PC-3 (cell line): ENCODE results near the gene ZAR1. TPM values are rescaled to one million over a fixed set of nuclear protein-coding genes. Genes with fewer than 3 reads are reported as not detected.

Source experiments
- ATAC-seq: fragments of 200-7000 bp; cut with Tn5 transposase; 2 replicates; pipeline ENCODE4 v1.9.1; 2020; ENCODE audit warnings: mild to moderate bottlenecking, moderate library complexity
- BruUV-seq: library from RNA; stranded (reverse); fragments of 400-500 nt; replicated peaks from 2 replicates; lab custom pipeline; 2021; lab: Mats Ljungman, UMichigan
- CTCF ChIA-PET: fragments of 300-600 bp; sonication (Branson Sonifier 250); formaldehyde crosslinking; loops from one replicate; lab custom pipeline; 2022; ENCODE audit warnings: antibody characterized with exemption; lab: Charles Lee
- POLR2A ChIA-PET: fragments of 300-600 bp; sonication (Branson Sonifier 250); formaldehyde crosslinking; loops from one replicate; lab custom pipeline; 2022; ENCODE audit warnings: antibody characterized with exemption; ENCODE audit not compliant: unreplicated experiment; lab: Charles Lee
- DNase-seq: peaks from one replicate; pipeline ENCODE4 v3.0.0-alpha.2; 2015
- H2AFZ ChIP-seq: fragments of 300-600 bp; sonication (generic); 2 replicates; pipeline ENCODE4 v1.6.0; 2016; ENCODE audit warnings: antibody characterized with exemption, low read length
- H3F3A ChIP-seq: fragments of 300-600 bp; sonication (generic); one replicate; pipeline ENCODE4 v1.6.0; 2017; ENCODE audit warnings: antibody characterized with exemption, low read length, control low read depth, mild to moderate bottlenecking; ENCODE audit not compliant: unreplicated experiment
- H3K27ac ChIP-seq: fragments of 300-600 bp; sonication (generic); 2 replicates; pipeline ENCODE4 v1.5.1; 2016; ENCODE audit warnings: mild to moderate bottlenecking, low read length
- H3K27me3 ChIP-seq: fragments of 300-600 bp; sonication (generic); 2 replicates; pipeline ENCODE4 v1.6.1; 2016; ENCODE audit warnings: low read length, mixed read lengths
- H3K36me3 ChIP-seq: fragments of 300-600 bp; sonication (generic); 2 replicates; pipeline ENCODE4 v1.6.1; 2016; ENCODE audit warnings: low read depth, mixed run types, low read length, mixed read lengths
- H3K4me1 ChIP-seq: fragments of 300-600 bp; sonication (generic); 2 replicates; pipeline ENCODE4 v1.5.1; 2016; ENCODE audit warnings: low read length; ENCODE audit not compliant: insufficient read depth
- H3K4me2 ChIP-seq: fragments of 300-600 bp; sonication (generic); 2 replicates; pipeline ENCODE4 v1.6.0; 2016; ENCODE audit warnings: low read length
- H3K4me3 ChIP-seq: fragments of 300-600 bp; sonication (generic); 2 replicates; pipeline ENCODE4 v1.5.1; 2016; ENCODE audit warnings: mild to moderate bottlenecking, low read length, mixed read lengths
- H3K79me2 ChIP-seq: fragments of 300-600 bp; sonication (generic); 2 replicates; pipeline ENCODE4 v1.6.1; 2017; ENCODE audit warnings: low read length, mixed read lengths
- H3K9ac ChIP-seq: fragments of 300-600 bp; sonication (generic); 2 replicates; pipeline ENCODE4 v1.6.0; 2016; ENCODE audit warnings: mild to moderate bottlenecking, low read length
- H3K9me2 ChIP-seq: fragments of 300-600 bp; sonication (generic); replicated peaks from 2 replicates; pipeline ENCODE4 v1.6.1; 2016; ENCODE audit warnings: mixed run types, low read length, mixed read lengths
- H3K9me3 ChIP-seq: fragments of 300-600 bp; sonication (generic); 2 replicates; pipeline ENCODE4 v1.6.1; 2016; ENCODE audit warnings: low read length, mixed read lengths
- H4K20me1 ChIP-seq: fragments of 300-600 bp; sonication (generic); 2 replicates; pipeline ENCODE4 v1.6.1; 2016; ENCODE audit warnings: low read length, mixed read lengths
- CTCF ChIP-seq: fragments of 300-600 bp; sonication (generic); conservative IDR thresholded peaks from 2 replicates; pipeline ENCODE4 v1.5.1; 2017; ENCODE audit warnings: antibody characterized with exemption, low read depth, mild to moderate bottlenecking, low read length
- EZH2 ChIP-seq: fragments of 300-600 bp; sonication (generic); IDR thresholded peaks from one replicate; pipeline ENCODE4 v1.6.1; 2017; ENCODE audit warnings: antibody characterized with exemption, mild to moderate bottlenecking, low read length; ENCODE audit not compliant: unreplicated experiment
- EZH2phosphoT487 ChIP-seq: fragments of 300-600 bp; sonication (generic); IDR thresholded peaks from 2 replicates; pipeline ENCODE4 v1.6.1; 2018; ENCODE audit warnings: mild to moderate bottlenecking, antibody characterized with exemption, low read length, borderline replicate concordance
- intact Hi-C: fragments of 100-400 bp; cut with micrococcal nuclease; formaldehyde crosslinking; loops from 2 replicates; pipeline ENCODE4 v1.9.0; 2023
- total RNA-seq: library from RNA; depleted of rRNA; stranded (reverse); fragments of >200 nt; gene quantifications from 2 replicates; pipeline ENCODE4 v1.2.3, GENCODE V29; 2014

ZAR1 gene
- total RNA-seq, 1 experiment from 2014 or later: not detected

GRCh38 chr4:48454591-48454990 lies 35.5 kb upstream of the ZAR1 start:
- ATAC-seq (no peak), DNase-seq (no peak)
- H3K27ac ChIP-seq: no peak overlapping the region
- ChIA-PET CTCF (no interaction called here), POLR2A (no interaction called here)
- no peaks in the 10 kb centered on the region for H3K27me3 ChIP-seq
- no peak overlapping the region for H3K9ac ChIP-seq
- no peaks in the 10 kb centered on the region for H3K4me1 ChIP-seq
- H3K4me2 ChIP-seq: no peak overlapping the region
- H3K4me3 ChIP-seq: no peak overlapping the region
- intact Hi-C loops: no loop called here
- TF ChIP-seq CTCF (no peak), EZH2 (no peak), EZH2phosphoT487 (no peak)
- no peaks in the 10 kb centered on the region for H3K79me2 ChIP-seq
- no peaks in the 10 kb centered on the region for H3K9me2 ChIP-seq
- no peaks in the 10 kb centered on the region for H3K36me3 ChIP-seq
- H3F3A ChIP-seq: no peaks in the 10 kb centered on the region
- H4K20me1 ChIP-seq: no peaks in the 10 kb centered on the region
- BruUV-seq: no TSS peak
- H3K9me3 ChIP-seq: no peaks in the 10 kb centered on the region
- H2AFZ ChIP-seq: no peak overlapping the region

- Histone ChIP-seq H3K9me3 (no peaks in the 10 kb centered on the region), H2AFZ (no peak overlapping the region), H3K4me1 (no peaks in the 10 kb centered on the region), H3K36me3 (no peaks in the 10 kb centered on the region), H3K9ac (no peak overlapping the region), H3K79me2 (no peaks in the 10 kb centered on the region), H3K27ac (no peak overlapping the region), H3K4me3 (no peak overlapping the region), H3F3A (no peaks in the 10 kb centered on the region), H3K4me2 (no peak overlapping the region), H3K9me2 (no peaks in the 10 kb centered on the region), H4K20me1 (no peaks in the 10 kb centered on the region), H3K27me3 (no peaks in the 10 kb centered on the region)
- intact Hi-C loops: no loop called here
- ChIA-PET POLR2A (no interaction called here), CTCF (no interaction called here)
- TF ChIP-seq EZH2 (no peak), EZH2phosphoT487 (no peak), CTCF (no peak)
- no TSS peak for BruUV-seq
- DNase-seq (no peak), ATAC-seq (no peak)
Observed at GRCh38 chr4:48461000-48461399, 29.1 kb upstream of the ZAR1 start.

- DNase-seq: no peak
- Histone ChIP-seq H3K4me3 (no peak overlapping the region), H3K27ac (no peak overlapping the region), H3K27me3 (no peaks in the 10 kb centered on the region), H3K4me1 (no peaks in the 10 kb centered on the region), H3K9me3 (no peaks in the 10 kb centered on the region), H3K9me2 (no peaks in the 10 kb centered on the region), H3K36me3 (no peaks in the 10 kb centered on the region), H2AFZ (no peak overlapping the region), H3K4me2 (no peak overlapping the region), H3F3A (no peaks in the 10 kb centered on the region), H4K20me1 (no peaks in the 10 kb centered on the region), H3K9ac (no peak overlapping the region), H3K79me2 (no peaks in the 10 kb centered on the region)
- no TSS peak for BruUV-seq
- intact Hi-C loops: no loop called here
- TF ChIP-seq CTCF: no peak
- TF ChIP-seq EZH2: no peak
- ChIA-PET POLR2A (no interaction called here), CTCF (no interaction called here)
- ATAC-seq: no peak
Observed at GRCh38 chr4:48462363-48462762, 27.7 kb upstream of the ZAR1 start.
